Right kidney (tissue), 1 donor: Measurements from ENCODE around the gene HAUS2.
"Not testable (repeated sequence)": the region's sequence is repeated elsewhere in the genome, so short reads cannot be mapped to it uniquely, and the experiment has no call there.

Experiments
- DNase-seq: peaks from one replicate; pipeline ENCODE4 v3.0.0-alpha.2; 2016

Gene HAUS2

GRCh38 chr15:42575188-42576039, 26.8 kb downstream of the HAUS2 start, which contains the start of gene STARD9:
Gene STARD9 (plus strand): TSS chr15:42575606. CDS start chr15:42575716, 110 bp downstream.
- DNase-seq = peak; percentile 94

GRCh38 chr15:42576040-42576594, 27.5 kb downstream of the HAUS2 start:
- no peak for DNase-seq

GRCh38 chr15:42576776-42577175, 28.1 kb downstream of the HAUS2 start:
- no peak for DNase-seq

- no peak for DNase-seq
Observed at GRCh38 chr15:42577514-42578031, 28.9 kb downstream of the HAUS2 start.

GRCh38 chr15:42578984-42579537, 30.4 kb downstream of the HAUS2 start:
- no peak for DNase-seq

- DNase-seq = peak; percentile 77
Observed at GRCh38 chr15:42581272-42581730, 32.7 kb downstream of the HAUS2 start.

GRCh38 chr15:42582569-42583375, 34.1 kb downstream of the HAUS2 start:
- DNase-seq = no peak

GRCh38 chr15:42584031-42584765, 35.6 kb downstream of the HAUS2 start:
- DNase-seq = no peak

- no peak for DNase-seq
Observed at GRCh38 chr15:42590619-42591237, 42.1 kb downstream of the HAUS2 start.

GRCh38 chr15:42591238-42591934, 42.7 kb downstream of the HAUS2 start:
- no peak for DNase-seq

GRCh38 chr15:42592716-42593115, 44.1 kb downstream of the HAUS2 start:
- DNase-seq = no peak

GRCh38 chr15:42593143-42593542, 44.5 kb downstream of the HAUS2 start:
- DNase-seq = no peak

GRCh38 chr15:42594095-42594494, 45.5 kb downstream of the HAUS2 start:
- DNase-seq = no peak

GRCh38 chr15:42595626-42596240, 47.1 kb downstream of the HAUS2 start:
- DNase-seq = no peak

- DNase-seq = not testable (repeated sequence)
Observed at GRCh38 chr15:42601316-42601715, 52.7 kb downstream of the HAUS2 start.

GRCh38 chr15:42602501-42602900, 53.9 kb downstream of the HAUS2 start:
- no peak for DNase-seq

GRCh38 chr15:42603978-42604377, 55.3 kb downstream of the HAUS2 start:
- no peak for DNase-seq

GRCh38 chr15:42604894-42605744, 56.5 kb downstream of the HAUS2 start:
- no peak for DNase-seq

GRCh38 chr15:42605796-42606195, 57.2 kb downstream of the HAUS2 start:
- no peak for DNase-seq
